H1 (cell line): ENCODE measurements around the gene CCDC15. TPM values are rescaled to one million over a fixed set of nuclear protein-coding genes. Genes with fewer than 3 reads are reported as not detected.

Source experiments
- CTCF ChIA-PET: fragments of 300-600 bp; sonication (Branson Sonifier 250); formaldehyde crosslinking; loops from one replicate; lab custom pipeline; 2021; ENCODE audit not compliant: partially characterized antibody; lab: Charles Lee
- POLR2A ChIA-PET: fragments of 300-600 bp; sonication (Branson Sonifier 250); formaldehyde crosslinking; loops from one replicate; lab custom pipeline; 2021; ENCODE audit warnings: inconsistent platforms; ENCODE audit not compliant: partially characterized antibody; lab: Charles Lee
- DNase-seq, 2 experiments: peaks; one replicate each; pipeline versions ENCODE4 v3.0.0 to v3.0.0-alpha.2; 2010 to 2022; ENCODE audit warnings: low spot score in 2 of 2, low read depth in 1 of 2, mixed read lengths in 1 of 2
- FAIRE-seq: peaks from 2 replicates; lab custom pipeline; 2011; peaks lifted over from hg19 to GRCh38; lab: Jason Lieb, UNC
- H2AFZ ChIP-seq: 2 replicates; pipeline ENCODE4 v1.8.1; 2012; ENCODE audit warnings: low read length, inconsistent platforms
- H2AK5ac ChIP-seq: 2 replicates; pipeline ENCODE4 v1.6.1; 2013; ENCODE audit warnings: low read depth, low read length
- H2BK120ac ChIP-seq: replicated peaks from 2 replicates; pipeline ENCODE3; 2013; ENCODE audit warnings: low read depth, low read length, inconsistent platforms
- H2BK12ac ChIP-seq: 2 replicates; pipeline ENCODE4 v1.6.1; 2013; ENCODE audit warnings: low read depth, low read length
- H2BK15ac ChIP-seq: 2 replicates; pipeline ENCODE4 v1.6.1; 2013; ENCODE audit warnings: low read length
- H2BK20ac ChIP-seq: 2 replicates; pipeline ENCODE4 v1.6.1; 2013; ENCODE audit warnings: low read length
- H2BK5ac ChIP-seq: 2 replicates; pipeline ENCODE4 v1.6.1; 2013; ENCODE audit warnings: low read depth, low read length
- H3K14ac ChIP-seq: 2 replicates; pipeline ENCODE4 v1.6.1; 2013; ENCODE audit warnings: inconsistent platforms; ENCODE audit not compliant: insufficient read length
- H3K18ac ChIP-seq: 2 replicates; pipeline ENCODE4 v1.6.1; 2013; ENCODE audit warnings: low read length; ENCODE audit errors: extremely low read depth
- H3K23ac ChIP-seq: 2 replicates; pipeline ENCODE4 v1.6.1; 2013; ENCODE audit warnings: inconsistent platforms; ENCODE audit not compliant: insufficient read length
- H3K23me2 ChIP-seq: 2 replicates; pipeline ENCODE4 v1.6.1; 2013; ENCODE audit warnings: low read depth, low read length
- H3K27ac ChIP-seq: 2 replicates; pipeline ENCODE4 v1.6.1; 2011; ENCODE audit warnings: low read depth, low read length, inconsistent platforms
- H3K27me3 ChIP-seq, 4 experiments: replicated peaks in 1 of 4; 1 replicate in 1 of 4; 2 replicates in 3 of 4; pipeline versions ENCODE4 v1.6.1 to v1.8.1; 2011 to 2013; ENCODE audit warnings: low read length in 3 of 4, mild to moderate bottlenecking in 3 of 4, inconsistent platforms in 2 of 4, mixed read lengths in 2 of 4, moderate library complexity in 1 of 4; ENCODE audit not compliant: control insufficient read depth in 3 of 4, insufficient read depth in 3 of 4; ENCODE audit errors: extremely low read depth in 1 of 4
- H3K36me3 ChIP-seq, 4 experiments: 2 replicates each; pipeline versions ENCODE4 v1.6.1 to v1.8.1; 2011 to 2013; ENCODE audit warnings: mild to moderate bottlenecking in 4 of 4, low read length in 3 of 4, moderate library complexity in 2 of 4, control low read depth in 1 of 4, inconsistent platforms in 1 of 4; ENCODE audit not compliant: insufficient read depth in 4 of 4, control insufficient read depth in 2 of 4
- H3K4ac ChIP-seq: replicated peaks from 2 replicates; pipeline ENCODE3; 2013; ENCODE audit warnings: low read length, low read depth, mixed read lengths, inconsistent platforms; ENCODE audit not compliant: insufficient read length
- H3K4me1 ChIP-seq, 4 experiments: replicated peaks in 1 of 4; 1 replicate in 1 of 4; 2 replicates in 3 of 4; pipeline versions ENCODE4 v1.6.1 to v1.8.1; 2011 to 2013; ENCODE audit warnings: low read length in 3 of 4, inconsistent platforms in 2 of 4, mixed read lengths in 1 of 4; ENCODE audit not compliant: insufficient read depth in 4 of 4, control insufficient read depth in 3 of 4
- H3K4me2 ChIP-seq, 2 experiments: 2 replicates each; pipeline versions ENCODE4 v1.6.1 to v1.8.1; 2011 to 2013; ENCODE audit warnings: low read depth in 2 of 2, low read length in 2 of 2, control low read depth in 1 of 2, inconsistent platforms in 1 of 2, mild to moderate bottlenecking in 1 of 2; ENCODE audit not compliant: insufficient read depth in 1 of 2
- H3K4me3 ChIP-seq, 4 experiments: fragments of 200-600, 300-600 bp in 1 of 4; sonication (generic), shearing (Covaris generic), sonication (Bioruptor Twin) in 1 of 4; 2 replicates each; pipeline versions ENCODE4 v1.5.1 to v1.8.1; 2011 to 2016; ENCODE audit warnings: low read length in 4 of 4, low read depth in 3 of 4, control low read depth in 2 of 4, inconsistent platforms in 2 of 4, mild to moderate bottlenecking in 2 of 4, mixed read lengths in 1 of 4, moderate library complexity in 1 of 4; ENCODE audit not compliant: insufficient read depth in 2 of 4; ENCODE audit errors: extremely low read depth in 1 of 4
- H3K56ac ChIP-seq: replicated peaks from 2 replicates; pipeline ENCODE3; 2013; ENCODE audit warnings: low read depth, mild to moderate bottlenecking, mixed read lengths, low read length, inconsistent platforms; ENCODE audit not compliant: insufficient read length
- H3K79me1 ChIP-seq: 2 replicates; pipeline ENCODE4 v1.6.1; 2013; ENCODE audit warnings: low read depth, low read length, control low read depth
- H3K79me2 ChIP-seq, 2 experiments: 2 replicates each; pipeline versions ENCODE4 v1.6.1 to v1.8.1; 2012 to 2013; ENCODE audit warnings: low read length in 2 of 2, mild to moderate bottlenecking in 2 of 2, inconsistent platforms in 1 of 2; ENCODE audit not compliant: insufficient read depth in 2 of 2, control insufficient read depth in 1 of 2
- H3K9ac ChIP-seq, 4 experiments: replicated peaks in 1 of 4; 1 replicate in 1 of 4; 2 replicates in 3 of 4; pipeline versions ENCODE4 v1.6.1 to v1.8.1; 2011 to 2013; ENCODE audit warnings: low read depth in 3 of 4, low read length in 3 of 4, control low read depth in 2 of 4, mild to moderate bottlenecking in 2 of 4, moderate library complexity in 2 of 4, inconsistent platforms in 1 of 4; ENCODE audit errors: extremely low read depth in 1 of 4
- H3K9me3 ChIP-seq, 2 experiments: 2 replicates each; pipeline versions ENCODE4 v1.6.1 to v1.8.1; 2012 to 2013; ENCODE audit warnings: mild to moderate bottlenecking in 2 of 2, moderate library complexity in 2 of 2, control low read depth in 1 of 2, inconsistent platforms in 1 of 2, low read depth in 1 of 2, low read length in 1 of 2, mixed read lengths in 1 of 2; ENCODE audit not compliant: insufficient read depth in 2 of 2
- H4K20me1 ChIP-seq, 2 experiments: replicated peaks in 1 of 2; 2 replicates each; pipeline versions ENCODE3 to v1.8.1; 2011 to 2013; ENCODE audit warnings: inconsistent platforms in 2 of 2, low read length in 2 of 2, mild to moderate bottlenecking in 1 of 2; ENCODE audit not compliant: insufficient read depth in 2 of 2, control insufficient read depth in 1 of 2
- H4K5ac ChIP-seq: 2 replicates; pipeline ENCODE4 v1.6.1; 2013; ENCODE audit warnings: low read length, low read depth, mixed read lengths, inconsistent platforms; ENCODE audit not compliant: insufficient read length
- H4K8ac ChIP-seq: 2 replicates; pipeline ENCODE4 v1.8.0; 2013; ENCODE audit warnings: mild to moderate bottlenecking, moderate library complexity, low read length, inconsistent platforms; ENCODE audit not compliant: insufficient read depth; ENCODE audit errors: extremely low read depth
- H4K91ac ChIP-seq: replicated peaks from 2 replicates; pipeline ENCODE3; 2013; ENCODE audit warnings: low read length, mixed read lengths, inconsistent platforms; ENCODE audit not compliant: insufficient read length
- BACH1 ChIP-seq: IDR thresholded peaks from 2 replicates; pipeline ENCODE4 v1.6.1; 2012; ENCODE audit warnings: low read length, improper control_type of control experiment
- CREB1 ChIP-seq: IDR thresholded peaks from 2 replicates; pipeline ENCODE4 v1.6.1; 2012; ENCODE audit warnings: inconsistent platforms
- JUN ChIP-seq: IDR thresholded peaks from 2 replicates; pipeline ENCODE4 v1.6.1; 2011; ENCODE audit warnings: low read depth, mild to moderate bottlenecking, improper control_type of control experiment, low read length
- JUND ChIP-seq: IDR thresholded peaks from 2 replicates; pipeline ENCODE4 v1.6.1; 2011; ENCODE audit warnings: mild to moderate bottlenecking, improper control_type of control experiment, low read length
- MAFK ChIP-seq: IDR thresholded peaks from 2 replicates; pipeline ENCODE4 v1.6.1; 2012; ENCODE audit warnings: low read depth, mild to moderate bottlenecking, improper control_type of control experiment, low read length
- PHF8 ChIP-seq: fragments of 200-600 bp; sonication (generic); conservative IDR thresholded peaks from 2 replicates; pipeline ENCODE4 v1.7.1; 2012; ENCODE audit warnings: low read depth, mild to moderate bottlenecking, inconsistent platforms, low read length, moderate library complexity
- POLR2A ChIP-seq, 2 experiments: IDR thresholded peaks; 1 replicate in 1 of 2; 2 replicates in 1 of 2; pipeline ENCODE4 v1.6.1; 2011; ENCODE audit warnings: low read depth in 2 of 2, low read length in 2 of 2, mild to moderate bottlenecking in 2 of 2; ENCODE audit errors: control extremely low read depth in 1 of 2
- RAD21 ChIP-seq, 2 experiments: IDR thresholded peaks in 1 of 2; conservative IDR thresholded peaks in 1 of 2; 2 replicates each; pipeline ENCODE4 v1.6.1; 2011; ENCODE audit warnings: low read depth in 2 of 2, low read length in 2 of 2, improper control_type of control experiment in 1 of 2, inconsistent platforms in 1 of 2, mild to moderate bottlenecking in 1 of 2, moderate library complexity in 1 of 2
- SIRT6 ChIP-seq: IDR thresholded peaks from one replicate; pipeline ENCODE4 v1.7.1; 2012; ENCODE audit warnings: low read length, inconsistent platforms
- SRF ChIP-seq: IDR thresholded peaks from 2 replicates; pipeline ENCODE4 v1.6.1; 2011; ENCODE audit warnings: mild to moderate bottlenecking, low read depth, low read length, moderate library complexity
- SUZ12 ChIP-seq: fragments of 200-600 bp; sonication (generic); IDR thresholded peaks from 2 replicates; pipeline ENCODE4 v1.6.1; 2012; ENCODE audit warnings: mild to moderate bottlenecking, inconsistent platforms, low read length, moderate library complexity, mixed read lengths
- WGBS, 2 experiments: shearing (Covaris generic) in 1 of 2; methylation state at CpG; one replicate each; pipeline versions ENCODE4 v1.1.6 to v1.1.7; 2013 to 2015; ENCODE audit warnings: low lambda C conversion rate in 2 of 2, mixed read lengths in 2 of 2, inconsistent platforms in 1 of 2, low coverage in 1 of 2, missing lambda C conversion rate in 1 of 2; ENCODE audit not compliant: insufficient replicate concordance in 2 of 2, insufficient coverage in 1 of 2, insufficient read length in 1 of 2; ENCODE audit errors: extremely low coverage in 1 of 2, missing lambda C conversion rate in 1 of 2; 5-methylcytosine and 5-hydroxymethylcytosine counted together
- polyA plus RNA-seq, 7 experiments: library from polyadenylated mRNA; depleted of rRNA in 3 of 7; stranded (reverse) in 5 of 7; unstranded in 2 of 7; fragments of >200 nt in 5 of 7; fragments of 200-250 nt in 2 of 7; gene quantifications; 1 replicate in 5 of 7; 2 replicates in 1 of 7; 4 replicates in 1 of 7; pipeline versions ENCODE4 v1.2.1 to v1.2.3, GENCODE V29; 2011 to 2013; ENCODE audit warnings: missing spikeins in 2 of 7, mixed read lengths in 2 of 7
- total RNA-seq: library from RNA; stranded (reverse); fragmentation: NEBNext Ultra II Directional; extraction: Animal tissue kit (Norgen Biotek cat#: 25700); gene quantifications from 2 replicates; pipeline ENCODE4 v1.2.1, GENCODE V29; 2021

The CCDC15 gene
- total and polyA plus RNA-seq, 2 of the 8 experiments (the other 6 are each of a cell fraction or from before 2014, with no cell fraction given): 1.5 to 3.1 TPM

DNA sequence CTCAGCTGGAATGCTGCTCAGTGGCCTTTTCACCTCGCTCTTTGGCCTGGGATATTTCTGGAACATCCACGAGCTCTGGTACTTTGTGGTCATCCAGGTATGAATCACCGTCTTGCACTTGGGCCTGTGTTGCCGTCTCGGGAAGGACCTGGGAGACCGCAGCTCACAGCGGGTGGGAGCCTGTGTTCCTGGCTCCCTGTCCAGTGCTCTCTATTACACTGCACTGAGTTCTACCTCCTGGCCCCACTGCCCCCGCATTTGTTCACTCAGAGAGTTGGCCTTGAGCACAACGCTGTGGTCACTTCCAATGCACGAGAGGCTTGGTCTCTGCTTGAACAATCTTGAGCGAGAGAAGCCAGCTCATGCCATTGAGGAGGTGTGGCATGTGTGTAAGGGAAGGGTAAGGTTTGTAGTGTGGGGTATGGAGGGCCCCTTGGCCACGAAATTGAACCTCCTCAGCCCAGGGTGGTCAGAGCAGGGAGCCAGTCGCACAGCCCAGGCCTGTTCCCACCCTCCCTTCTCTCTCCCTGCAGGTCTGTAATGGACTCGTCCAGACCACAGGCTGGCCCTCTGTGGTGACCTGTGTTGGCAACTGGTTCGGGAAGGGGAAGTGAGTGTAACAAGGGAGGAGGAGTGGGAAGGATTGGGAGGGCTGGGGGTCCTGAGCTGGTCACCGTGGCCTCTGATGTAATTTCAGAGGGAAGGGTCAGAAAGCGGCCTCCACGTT lies 125.3 kb downstream of the CCDC15 start:
- DNase-seq: no peak
- WGBS, 2 experiments: 89% methylated on average over 18 of the region's 18 CpGs; no CpG with 5 or more reads in 1 of the 2 experiments
- no peak overlapping the region for H2AFZ ChIP-seq
- no peaks in the 10 kb centered on the region; a peak in 1 of 7 replicates for H3K27me3 ChIP-seq
- no peak overlapping the region for H2BK5ac ChIP-seq
- no peak overlapping the region for H4K8ac ChIP-seq
- H3K79me2 ChIP-seq: no peaks in the 10 kb centered on the region
- H3K36me3 ChIP-seq: no peaks in the 10 kb centered on the region
- H2BK20ac ChIP-seq: no peak overlapping the region
- no peak overlapping the region for H2AK5ac ChIP-seq
- H3K14ac ChIP-seq: no peak overlapping the region
- H2BK120ac ChIP-seq: no peak overlapping the region
- no peak overlapping the region for H3K4me2 ChIP-seq
- no peak overlapping the region for H3K9ac ChIP-seq
- peaks cover 0 to 6% (median 0%) of the 10 kb centered on the region in 4 experiments; a peak in 1 of 7 replicates for H3K4me1 ChIP-seq
- H3K27ac ChIP-seq: no peak overlapping the region
- H4K20me1 ChIP-seq: no peaks in the 10 kb centered on the region
- no peak overlapping the region for H3K23ac ChIP-seq
- H4K5ac ChIP-seq: no peak overlapping the region
- FAIRE-seq: no peak
- no peak overlapping the region for H2BK15ac ChIP-seq
- no peak overlapping the region for H3K4me3 ChIP-seq
- no peak overlapping the region for H2BK12ac ChIP-seq
- CTCF ChIA-PET: interaction anchor here (0.7 to 29.4 kb wide), 13 partner anchors 9 to 351 kb away, joined by 3 to 486 read pairs (median 4); partner anchors contain the start of gene SLC37A2
- POLR2A ChIA-PET: no interaction called here
- no peak overlapping the region for H3K18ac ChIP-seq
- no peak overlapping the region for H3K4ac ChIP-seq
- TF ChIP-seq JUN: no peak
- TF ChIP-seq RAD21 (IDR thresholded peaks at IDR 0.05 in 1 of 2, conservative IDR thresholded peaks at IDR 0.05 in 1 of 2; ENCODE audit: low read depth in 2 of 2, low read length in 2 of 2): no peak
- no peak for TF ChIP-seq JUND
- no peak for TF ChIP-seq SIRT6
- TF ChIP-seq POLR2A (IDR thresholded peaks at IDR 0.05; ENCODE audit: control extremely low read depth in 1 of 2, low read depth in 2 of 2, low read length in 2 of 2): no peak
- TF ChIP-seq CREB1: no peak
- no peak for TF ChIP-seq MAFK
- no peak for TF ChIP-seq SUZ12
- no peak for TF ChIP-seq BACH1
- no peak for TF ChIP-seq PHF8
- no peak for TF ChIP-seq SRF
- TF ChIP-seq, all 59 proteins: peak for 0
- no peaks in the 10 kb centered on the region; the same call in 1 of the 2 replicates for H3K79me1 ChIP-seq
- no peaks in the 10 kb centered on the region for H3K23me2 ChIP-seq
- no peak overlapping the region for H4K91ac ChIP-seq
- H3K56ac ChIP-seq: no peak overlapping the region
- H3K9me3 ChIP-seq: no peaks in the 10 kb centered on the region
